GM18519 (cell line): ENCODE data around the gene GPATCH2.
"Not testable (repeated sequence)": the region's sequence is repeated elsewhere in the genome, so short reads cannot be mapped to it uniquely, and the experiment has no call there.

Source experiments
- ATAC-seq: cut with Tn5 transposase; IDR thresholded peaks from one replicate; pipeline ENCODE4 v1.9.1; 2021; ENCODE audit warnings: mild to moderate bottlenecking, moderate library complexity; ENCODE audit not compliant: unreplicated experiment, low FRiP score

GPATCH2 gene

GRCh38 chr1:217585577-217585976 lies 45.3 kb downstream of the GPATCH2 start:
- ATAC-seq, result no peak

- not testable (repeated sequence) for ATAC-seq
Observed at GRCh38 chr1:217584286-217584811, 46.5 kb downstream of the GPATCH2 start.

GRCh38 chr1:217577336-217577735 lies 53.6 kb downstream of the GPATCH2 start:
- no peak for ATAC-seq

GRCh38 chr1:217574265-217574949 lies 56.5 kb downstream of the GPATCH2 start:
- no peak for ATAC-seq

- no peak for ATAC-seq
Observed at GRCh38 chr1:217569021-217569420, 61.9 kb downstream of the GPATCH2 start.

GRCh38 chr1:217568200-217568599 lies 62.7 kb downstream of the GPATCH2 start:
- no peak for ATAC-seq

DNA sequence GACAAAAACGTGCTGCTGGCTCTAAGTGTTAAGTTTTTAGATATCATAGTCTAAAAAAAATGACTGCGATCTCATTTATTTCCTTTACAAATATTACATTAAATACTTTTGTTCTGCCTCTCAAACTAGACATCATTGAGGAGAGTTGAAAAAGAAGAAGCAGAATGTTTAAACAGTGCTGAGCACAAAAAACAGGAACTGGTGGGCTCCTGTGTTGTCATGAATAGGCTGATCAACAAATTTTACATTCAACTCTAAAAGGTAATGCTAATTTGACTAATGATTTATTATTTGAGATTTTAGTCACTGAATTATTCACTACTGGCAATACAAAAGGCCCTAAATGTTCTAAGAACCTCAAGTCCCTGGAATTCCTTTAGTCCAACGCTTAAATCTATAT lies 66.1 kb downstream of the GPATCH2 start:
- ATAC-seq, result no peak

- ATAC-seq, result no peak
Observed at GRCh38 chr1:217564207-217564606, 66.7 kb downstream of the GPATCH2 start.

- ATAC-seq, result no peak
Observed at GRCh38 chr1:217563179-217563578, 67.7 kb downstream of the GPATCH2 start.

GRCh38 chr1:217562229-217562878 lies 68.5 kb downstream of the GPATCH2 start:
- ATAC-seq, result no peak

DNA sequence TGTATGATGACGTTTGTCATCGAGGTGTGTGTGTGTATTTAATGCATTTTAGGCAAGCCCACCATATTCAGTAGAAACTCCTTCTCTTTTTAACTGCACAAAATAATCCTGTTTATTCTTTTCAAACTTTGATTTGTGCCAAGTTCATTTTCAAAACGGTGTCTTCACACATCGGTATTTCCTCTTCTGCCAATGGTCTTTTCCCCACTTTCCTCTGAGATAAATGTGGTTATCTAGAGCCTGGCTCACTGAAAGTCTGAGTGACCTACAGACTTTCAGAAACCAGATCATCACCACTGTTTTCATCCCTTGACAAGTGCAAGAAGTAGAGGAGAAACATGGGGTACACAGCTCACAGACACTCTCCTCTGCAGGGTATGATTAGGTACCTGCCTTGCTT lies 69.4 kb downstream of the GPATCH2 start:
- ATAC-seq, result no peak

DNA sequence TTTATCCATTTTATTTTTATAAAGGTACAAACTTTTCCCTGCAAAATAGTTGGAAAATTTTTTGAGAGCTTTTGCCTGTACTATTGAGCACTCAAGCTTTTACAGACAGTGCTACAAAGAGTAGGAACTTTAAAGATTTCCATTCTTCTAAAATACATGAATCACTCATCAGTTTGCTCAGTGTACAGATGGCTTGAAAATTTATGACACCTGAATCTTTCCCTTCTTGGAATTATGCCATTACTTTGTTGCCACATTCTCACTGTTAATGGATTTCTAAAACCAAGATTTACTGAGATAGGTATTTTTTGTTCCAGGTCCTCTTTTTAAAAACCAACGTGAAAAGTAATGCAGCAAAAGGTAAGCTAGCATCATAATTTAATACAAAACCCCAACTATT lies 76.0 kb downstream of the GPATCH2 start:
- ATAC-seq, result no peak

DNA sequence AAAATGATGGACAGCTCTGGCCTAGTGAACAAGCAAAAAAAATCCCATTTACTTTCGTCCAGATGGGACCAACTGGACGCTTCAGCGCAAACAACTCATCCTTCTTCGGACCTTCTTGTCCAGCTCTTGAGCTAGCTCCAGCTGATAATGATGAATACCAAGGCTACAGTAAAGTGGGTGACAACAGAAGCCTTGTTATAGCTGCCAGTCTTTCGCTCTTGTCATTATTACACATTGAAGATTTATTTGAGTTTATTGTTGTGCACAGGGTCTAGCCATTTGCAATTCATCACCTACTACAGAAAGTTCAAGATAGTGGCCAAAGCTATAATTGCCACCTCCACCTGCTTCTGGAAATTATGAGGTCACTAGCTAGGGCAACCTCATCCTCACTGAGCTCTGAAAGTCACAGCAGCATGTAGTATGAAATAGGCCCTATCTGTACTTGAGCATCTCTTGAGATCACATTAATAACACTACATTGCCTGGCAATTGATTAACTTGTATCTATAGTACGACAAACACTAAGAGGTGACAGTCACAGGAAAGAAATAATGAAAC lies 76.9 kb downstream of the GPATCH2 start:
- ATAC-seq, result no peak

DNA sequence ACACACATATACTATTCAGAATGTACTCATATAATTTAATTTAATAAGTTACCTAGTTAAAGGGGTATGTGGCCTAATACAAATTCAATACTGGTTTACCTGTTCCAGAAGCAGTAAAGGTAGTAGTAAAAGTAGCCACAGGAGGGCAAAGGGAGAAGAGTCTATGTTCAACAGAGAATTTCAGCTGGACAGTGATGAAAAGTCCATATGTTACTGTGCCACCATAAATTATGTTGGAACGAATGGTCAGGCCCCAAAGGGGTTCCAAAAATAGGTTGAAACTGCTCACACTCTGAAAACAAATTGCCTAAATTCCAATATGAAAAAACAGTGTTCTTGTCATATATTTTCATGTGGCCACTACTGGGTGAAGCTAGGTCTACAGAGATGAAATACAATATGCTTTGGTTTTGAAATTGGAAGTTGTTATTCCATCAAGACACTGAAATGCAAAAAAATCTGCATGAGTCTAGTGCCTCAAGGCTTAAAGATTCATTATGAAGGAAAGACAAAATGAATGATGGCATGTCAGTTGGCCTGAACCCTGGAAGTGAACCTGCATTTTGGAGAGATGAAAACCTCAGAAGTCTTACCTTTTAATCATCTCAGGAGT lies 78.4 kb downstream of the GPATCH2 start:
- no peak for ATAC-seq

DNA sequence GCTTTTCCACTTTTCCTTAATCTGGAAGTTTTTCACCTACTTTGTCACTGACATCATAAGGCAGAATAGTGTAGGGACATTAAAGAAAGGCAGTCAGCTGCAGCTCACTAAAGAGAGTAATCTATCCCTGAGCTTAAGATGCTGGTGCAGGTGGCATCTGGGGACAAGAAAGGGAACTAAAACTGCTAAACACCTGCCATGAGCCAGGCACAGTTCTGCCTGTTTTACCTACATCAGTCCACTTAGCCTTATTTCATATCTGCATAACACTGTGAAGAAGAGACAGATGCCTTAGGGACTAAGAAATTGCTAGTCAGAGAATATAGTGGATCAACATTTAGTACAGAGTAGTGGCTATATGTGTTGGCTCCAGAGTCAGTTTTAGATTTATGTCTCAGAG lies 88.1 kb downstream of the GPATCH2 start:
- ATAC-seq, result peak; percentile 69

- ATAC-seq, result no peak
Observed at GRCh38 chr1:217542136-217542777, 88.6 kb downstream of the GPATCH2 start.

GRCh38 chr1:217540321-217540720 lies 90.6 kb downstream of the GPATCH2 start:
- ATAC-seq, result no peak

DNA sequence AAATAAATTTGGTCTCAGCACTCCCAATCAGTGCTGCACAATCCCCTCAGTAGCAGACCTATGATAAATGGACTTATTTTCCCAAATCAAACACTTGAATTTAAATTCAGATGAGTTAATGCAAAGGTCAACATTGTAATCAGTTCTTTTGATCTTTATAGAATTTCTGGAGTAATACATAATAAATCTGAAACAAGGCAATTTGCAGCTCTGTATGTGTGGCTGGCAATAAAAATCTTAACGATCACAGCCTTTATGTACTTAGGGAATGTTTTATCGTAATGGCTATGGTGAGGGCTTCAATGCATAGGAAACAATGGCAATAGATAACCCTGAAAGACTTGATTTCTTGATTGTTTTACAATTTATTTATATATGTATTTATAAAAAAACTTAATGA lies 91.4 kb downstream of the GPATCH2 start:
- no peak for ATAC-seq

DNA sequence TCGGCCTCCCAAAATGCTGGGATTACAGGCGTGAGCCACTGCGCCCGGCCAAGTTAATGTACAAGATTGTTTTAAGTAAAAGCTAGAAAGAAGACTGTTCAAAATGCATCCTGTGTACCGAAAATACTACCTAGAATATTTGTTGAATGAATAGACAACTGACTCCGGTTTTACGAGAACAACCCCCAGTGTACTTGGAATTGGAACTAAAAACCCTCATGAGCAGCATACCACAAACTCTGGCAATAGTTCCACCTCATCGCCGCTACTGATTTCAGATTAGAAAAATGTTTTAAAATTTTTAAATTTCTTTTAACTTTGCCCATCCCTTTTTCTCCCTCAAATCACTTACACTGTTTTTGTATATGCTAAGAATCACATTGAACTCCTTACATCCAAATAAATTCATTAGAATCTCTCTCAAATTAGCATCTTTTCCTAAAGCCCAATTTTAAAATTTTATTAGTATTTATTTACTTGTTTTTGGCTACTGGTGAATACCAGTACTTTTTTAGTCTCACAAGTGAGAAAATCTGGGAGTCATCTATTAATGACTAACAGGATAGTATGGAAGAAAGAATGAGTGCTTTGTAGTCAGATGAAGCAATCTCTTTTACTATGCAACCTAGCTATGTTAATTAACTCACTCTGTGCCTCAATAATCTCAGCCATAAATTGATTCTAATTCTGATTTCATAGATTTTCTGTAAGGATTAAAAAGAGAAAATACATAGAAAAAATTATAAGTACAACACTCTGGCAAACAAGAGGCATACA lies 95.1 kb downstream of the GPATCH2 start:
- ATAC-seq, result no peak

DNA sequence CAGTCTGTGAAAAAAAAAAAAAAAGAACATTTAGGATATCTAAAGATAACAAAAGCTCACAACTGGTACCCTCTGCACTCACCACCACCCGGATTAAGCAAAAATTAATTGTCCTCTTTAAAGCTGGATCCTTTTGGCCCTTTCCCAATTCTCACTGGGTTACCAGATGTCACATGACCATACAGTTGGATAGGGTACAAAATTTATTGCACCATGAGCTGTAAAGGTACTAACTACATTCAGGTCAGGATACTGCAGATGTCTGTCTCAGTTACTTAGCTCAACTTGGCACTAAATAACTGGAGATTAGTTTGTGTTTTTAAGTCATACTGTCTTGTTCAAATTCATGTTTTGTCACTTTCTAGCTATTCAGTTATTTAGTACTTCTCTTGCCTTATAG lies 96.3 kb downstream of the GPATCH2 start:
- no peak for ATAC-seq
